ENCODE measurements around the gene GSE1. TPM values are rescaled to one million over a fixed set of nuclear protein-coding genes. Genes with fewer than 3 reads are reported as not detected.

GSE1 gene
- total and polyA plus RNA-seq, 9 of the 15 experiments (the other 6 are each of a cell fraction or from before 2014, with no cell fraction given): 12.2 to 244 (median 57.9) TPM

- TF ChIP-seq, protein P1, sequence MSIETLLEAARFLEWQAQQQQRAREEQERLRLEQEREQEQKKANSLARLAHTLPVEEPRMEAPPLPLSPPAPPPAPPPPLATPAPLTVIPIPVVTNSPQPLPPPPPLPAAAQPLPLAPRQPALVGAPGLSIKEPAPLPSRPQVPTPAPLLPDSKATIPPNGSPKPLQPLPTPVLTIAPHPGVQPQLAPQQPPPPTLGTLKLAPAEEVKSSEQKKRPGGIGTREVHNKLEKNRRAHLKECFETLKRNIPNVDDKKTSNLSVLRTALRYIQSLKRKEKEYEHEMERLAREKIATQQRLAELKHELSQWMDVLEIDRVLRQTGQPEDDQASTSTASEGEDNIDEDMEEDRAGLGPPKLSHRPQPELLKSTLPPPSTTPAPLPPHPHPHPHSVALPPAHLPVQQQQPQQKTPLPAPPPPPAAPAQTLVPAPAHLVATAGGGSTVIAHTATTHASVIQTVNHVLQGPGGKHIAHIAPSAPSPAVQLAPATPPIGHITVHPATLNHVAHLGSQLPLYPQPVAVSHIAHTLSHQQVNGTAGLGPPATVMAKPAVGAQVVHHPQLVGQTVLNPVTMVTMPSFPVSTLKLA (conservative IDR thresholded peaks at IDR 0.05): no peak
- TF ChIP-seq SIRT6 (IDR thresholded peaks at IDR 0.05; ENCODE audit: low read depth, low read length): no peak
- no peak for TF ChIP-seq ZNF589 (CRISPR knock-in tag; IDR thresholded peaks at IDR 0.05; ENCODE audit: low read depth)
- TF ChIP-seq ELF1 (tag; IDR thresholded peaks at IDR 0.05): no peak
- 0 out of 2 replicates have a peak, but pooled peaks have one; percentile 24 for TF ChIP-seq CAMTA2 (CRISPR knock-in tag; conservative IDR thresholded peaks at IDR 0.05)
- no peak for TF ChIP-seq NFE2 (IDR thresholded peaks at IDR 0.05; ENCODE audit: low read depth)
- TF ChIP-seq BCLAF1 (IDR thresholded peaks at IDR 0.05; ENCODE audit: borderline replicate concordance in 1 of 2, control insufficient read depth in 1 of 2, low read depth in 2 of 2, low read length in 1 of 2): peak; percentile 50 to 85; a peak in 2 of 4 replicates
- TF ChIP-seq ZFP91 (CRISPR knock-in tag; IDR thresholded peaks at IDR 0.05): peak; percentile 74
- TF ChIP-seq TGIF2 (CRISPR knock-in tag; IDR thresholded peaks at IDR 0.05): no peak
- TF ChIP-seq ERF (CRISPR knock-in tag; IDR thresholded peaks at IDR 0.05): no peak
- TF ChIP-seq SP2 (IDR thresholded peaks at IDR 0.05; ENCODE audit: extremely low read depth, low read depth, low read length, poor library complexity, severe bottlenecking): peak; percentile 6
- peak; percentile 96 for TF ChIP-seq POLR2B (IDR thresholded peaks at IDR 0.05; ENCODE audit: low read depth, partially characterized antibody)
- no peak for TF ChIP-seq ARID1B (IDR thresholded peaks at IDR 0.05)
- TF ChIP-seq ZBTB33 (CRISPR knock-in tag; IDR thresholded peaks at IDR 0.05): no peak; the same call in 1 of the 2 replicates
- TF ChIP-seq KAT2B (IDR thresholded peaks at IDR 0.05; ENCODE audit: low read depth, low read length): no peak
- TF ChIP-seq ATF1 (CRISPR knock-in tag; IDR thresholded peaks at IDR 0.05): no peak
- TF ChIP-seq ATF1 (tag; IDR thresholded peaks at IDR 0.05): 0 out of 2 replicates have a peak, but pooled peaks have one; percentile 13
- TF ChIP-seq ZFP1 (CRISPR knock-in tag; IDR thresholded peaks at IDR 0.05): no peak
- no peak for TF ChIP-seq EGR1 (conservative IDR thresholded peaks at IDR 0.05)
Observed at GRCh38 chr16:85571813-85572619, 41.1 kb upstream of the GSE1 start (continued).
